ENCODE results near the gene SOD3.

The SOD3 gene

GRCh38 chr4:24845132-24845531, 49.8 kb downstream of the SOD3 start:
- DNase-seq (ENCODE audit: low spot score) = no peak

DNA sequence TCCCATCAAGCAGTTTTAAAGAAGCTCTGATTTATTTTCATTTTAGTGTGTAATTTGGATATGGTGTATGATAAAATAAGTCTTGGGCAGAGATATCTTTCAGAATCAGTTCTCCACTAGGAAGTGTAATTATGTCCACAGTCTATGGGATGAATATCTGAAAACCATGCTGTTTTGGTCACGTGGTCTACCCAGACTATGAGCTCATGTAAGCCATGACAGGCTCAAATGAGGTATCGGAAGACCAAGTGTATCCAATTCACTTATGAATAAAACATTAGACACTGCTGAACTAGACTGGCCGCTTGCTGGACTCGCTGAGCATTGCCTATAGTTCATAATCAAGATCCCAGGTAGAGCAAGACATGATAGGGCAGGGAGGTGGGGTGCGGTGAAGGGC, 50.5 kb downstream of the SOD3 start:
- no peak for DNase-seq (ENCODE audit: low spot score)

DNA sequence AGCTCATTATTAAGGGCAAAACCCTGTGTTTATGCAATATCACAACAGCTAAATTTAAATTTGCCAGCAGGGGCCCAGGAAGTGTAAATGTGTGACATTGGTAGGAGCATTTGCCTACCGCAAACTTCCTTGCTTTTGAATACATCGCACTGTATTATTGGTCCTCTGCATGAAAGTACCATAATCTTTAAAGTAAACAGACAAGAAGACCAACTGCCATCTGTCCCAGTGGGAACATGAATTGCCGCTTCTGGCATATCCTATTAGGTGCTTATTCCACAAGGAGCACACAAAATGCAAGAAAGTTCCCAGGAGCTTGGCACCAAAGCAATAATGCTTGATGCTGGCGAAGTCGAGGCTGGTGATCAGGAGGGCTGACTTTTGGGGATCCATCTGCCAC, 51.3 kb downstream of the SOD3 start:
- DNase-seq (ENCODE audit: low spot score) = no peak

- no peak for DNase-seq (ENCODE audit: low spot score)
Measured at GRCh38 chr4:24849351-24849750, 54.0 kb downstream of the SOD3 start.

DNA sequence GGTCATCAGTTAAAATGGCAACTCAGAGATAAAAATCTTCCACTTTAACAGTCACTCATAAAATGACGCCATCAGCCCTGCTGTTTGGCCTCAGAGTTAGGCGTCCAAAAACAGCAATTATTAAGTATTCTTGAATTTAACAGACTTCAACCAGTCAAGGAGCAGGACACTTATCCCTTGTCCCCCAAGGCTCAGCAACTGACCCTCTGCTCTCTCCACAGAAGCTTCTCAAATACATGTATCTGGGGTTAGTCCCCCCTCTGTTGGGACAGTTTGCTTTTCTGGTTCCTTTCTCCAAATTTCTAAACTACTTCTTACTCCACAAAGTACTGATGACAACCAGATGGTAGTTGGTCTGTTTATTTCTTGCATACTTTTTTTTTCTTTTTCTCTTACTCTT, 54.4 kb downstream of the SOD3 start:
- DNase-seq (ENCODE audit: low spot score) = no peak
